K562 (cell line): ENCODE measurements around the gene ABCB10. TPM values are rescaled to one million over a fixed set of nuclear protein-coding genes. Genes with fewer than 3 reads are reported as not detected.

Experiments
- ESRRA ChIP-seq: fragments of 450-650 bp; IDR thresholded peaks from 2 replicates; pipeline ENCODE4 v1.6.1; 2014; ENCODE audit warnings: low read depth, mild to moderate bottlenecking, moderate library complexity, borderline replicate concordance
- FUS ChIP-seq: fragments of 200-400 bp; formaldehyde crosslinking; optimal IDR thresholded peaks from 2 replicates; pipeline ENCODE3; 2017; ENCODE audit warnings: low read depth, low read length
- HDAC6 ChIP-seq: IDR thresholded peaks from 2 replicates; pipeline ENCODE4 v1.6.1; 2012; ENCODE audit warnings: low read depth, mild to moderate bottlenecking, control low read depth, inconsistent platforms, low read length, moderate library complexity
- MAFG ChIP-seq: fragments of 450-650 bp; conservative IDR thresholded peaks from 2 replicates; pipeline ENCODE4 v1.6.1; 2016; ENCODE audit warnings: missing genetic modification characterization, missing compliant biosample characterization
- MEF2A ChIP-seq: IDR thresholded peaks from 2 replicates; pipeline ENCODE4 v1.6.1; 2011; ENCODE audit warnings: low read depth, mild to moderate bottlenecking, low read length, moderate library complexity; ENCODE audit not compliant: control insufficient read depth
- OTX1 ChIP-seq: fragments of 450-650 bp; formaldehyde crosslinking; IDR thresholded peaks from 2 replicates; pipeline ENCODE4 v1.4.0; 2022; ENCODE audit warnings: mild to moderate bottlenecking
- RBM22 ChIP-seq: fragments of 200-400 bp; formaldehyde crosslinking; IDR thresholded peaks from 2 replicates; pipeline ENCODE4 v1.6.1; 2018; ENCODE audit warnings: low read length, low read depth; ENCODE audit not compliant: poor library complexity, severe bottlenecking
- RFX1 ChIP-seq: fragments of 450-650 bp; IDR thresholded peaks from 2 replicates; pipeline ENCODE4 v1.6.1; 2016; ENCODE audit warnings: mild to moderate bottlenecking, moderate library complexity
- TCFL5 ChIP-seq: fragments of 250-450 bp; sonication (Bioruptor Pico); conservative IDR thresholded peaks from 2 replicates; pipeline ENCODE4 v1.6.1; 2021; ENCODE audit warnings: mild to moderate bottlenecking, moderate library complexity, matching md5 sums
- TEAD4 ChIP-seq, 2 experiments: sonication (generic) in 1 of 2; formaldehyde crosslinking in 1 of 2; IDR thresholded peaks; 2 replicates each; pipeline versions ENCODE4 v1.6.1 to v1.8.0; 2012 to 2022; ENCODE audit warnings: borderline replicate concordance in 1 of 2, inconsistent platforms in 1 of 2, low read length in 1 of 2, mild to moderate bottlenecking in 1 of 2, missing genetic modification reagents in 1 of 2
- ZNF165 ChIP-seq: fragments of 250-450 bp; sonication (Bioruptor Pico); IDR thresholded peaks from 2 replicates; pipeline ENCODE4 v1.4.0; 2020; ENCODE audit warnings: borderline replicate concordance
- ZNF384 ChIP-seq: IDR thresholded peaks from 2 replicates; pipeline ENCODE4 v1.6.1; 2012; ENCODE audit warnings: low read depth, low read length, improper control_type of control experiment
- ZNF696 ChIP-seq: fragments of 250-450 bp; sonication (Bioruptor Pico); conservative IDR thresholded peaks from 2 replicates; pipeline ENCODE4 v1.4.0; 2020; ENCODE audit warnings: mild to moderate bottlenecking, moderate library complexity
- polyA plus RNA-seq, 8 experiments: library from polyadenylated mRNA; depleted of rRNA in 4 of 8; stranded (reverse) in 5 of 8; unstranded in 3 of 8; fragments of >200 nt; fragmentation: Nextera tagmentation in 2 of 8; fragmentation: Illumina TruSeq in 1 of 8; extraction: Ambion mirVana in 2 of 8; extraction: Trizol in 1 of 8; gene quantifications; 2 replicates each; pipeline versions ENCODE4 v1.2.1 to v1.2.3, GENCODE V29; 2011 to 2014; ENCODE audit warnings: inconsistent platforms in 1 of 8, missing spikeins in 1 of 8
- total RNA-seq, 7 experiments: library from RNA; depleted of rRNA in 6 of 7; stranded (reverse); fragments of >200 nt in 6 of 7; fragmentation: Illumina TruSeq in 2 of 7; extraction: Trizol in 2 of 7; gene quantifications; 2 replicates each; pipeline versions ENCODE4 v1.2.1 to v1.2.3, GENCODE V29; 2011 to 2021; ENCODE audit warnings: low replicate concordance in 1 of 7
- TF ChIP-seq, protein P1 (sequence below), 3 experiments: fragments of 200-800 bp in 1 of 3; fragments of 250-450 bp in 1 of 3; fragments of 450-650 bp in 1 of 3; sonication (Bioruptor Pico) in 1 of 3; sonication (Bioruptor generic) in 1 of 3; formaldehyde crosslinking in 1 of 3; IDR thresholded peaks; 2 replicates each; pipeline versions ENCODE4 v1.6.1 to v1.8.0; 2016 to 2022; ENCODE audit warnings: mild to moderate bottlenecking in 2 of 3, missing genetic modification characterization in 2 of 3, missing compliant biosample characterization in 1 of 3, moderate library complexity in 1 of 3
- TF ChIP-seq, protein P2 (sequence below): fragments of 250-450 bp; sonication (Bioruptor Pico); IDR thresholded peaks from 2 replicates; pipeline ENCODE4 v1.5.0; 2021
- TF ChIP-seq, protein P3 (sequence below), 2 experiments: fragments of 450-650 bp in 1 of 2; IDR thresholded peaks; 2 replicates each; pipeline ENCODE4 v1.6.1; 2011 to 2017; ENCODE audit warnings: low read depth in 2 of 2, antibody characterized with exemption in 1 of 2, borderline replicate concordance in 1 of 2, low read length in 1 of 2, mild to moderate bottlenecking in 1 of 2, mixed read lengths in 1 of 2; ENCODE audit not compliant: control insufficient read depth in 1 of 2
- TF ChIP-seq, protein P4 (sequence below): sonication (generic); formaldehyde crosslinking; IDR thresholded peaks from 2 replicates; pipeline ENCODE4 v1.9.0; 2022; ENCODE audit warnings: mild to moderate bottlenecking, missing genetic modification reagents

ABCB10 gene
- total and polyA plus RNA-seq, 9 of the 15 experiments (the other 6 are each of a cell fraction or from before 2014, with no cell fraction given), result 12.4 to 54.8 (median 36.4) TPM

DNA sequence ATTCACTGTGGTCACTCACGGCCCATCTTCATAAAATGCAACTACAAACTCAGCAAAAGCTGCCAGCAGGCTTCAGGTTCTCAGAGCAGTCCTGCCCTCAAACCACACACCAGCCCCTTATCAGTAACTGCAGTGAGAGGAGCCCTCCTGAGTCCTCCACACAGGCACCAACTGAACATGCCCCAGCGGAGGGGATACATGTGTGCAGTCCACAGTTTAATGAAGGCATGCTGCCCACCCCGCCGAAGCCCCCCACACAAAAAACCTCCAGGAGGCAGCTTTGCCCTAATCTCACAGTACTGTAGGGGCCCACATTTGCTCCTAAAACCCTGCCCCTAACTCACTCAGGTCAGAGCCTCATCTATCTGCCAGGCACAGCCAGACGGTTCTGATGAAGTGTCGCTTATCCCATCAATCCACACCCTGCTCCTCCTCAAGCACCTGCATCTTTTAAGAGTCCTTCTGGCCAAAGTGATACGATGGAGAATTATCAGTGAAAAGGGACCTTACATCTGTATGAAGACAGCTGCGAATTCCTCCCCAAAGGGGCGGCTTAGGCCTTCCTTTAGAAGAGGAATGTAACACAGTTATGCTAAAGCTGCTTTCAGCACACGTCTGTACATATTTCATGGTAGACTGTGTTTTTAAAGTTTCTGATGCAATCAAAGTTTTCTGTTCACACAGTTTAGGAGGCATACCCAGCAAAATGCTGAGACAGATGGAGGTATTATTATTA is 3.5 kb downstream of the ABCB10 start (continued):
- TF ChIP-seq, protein P1, sequence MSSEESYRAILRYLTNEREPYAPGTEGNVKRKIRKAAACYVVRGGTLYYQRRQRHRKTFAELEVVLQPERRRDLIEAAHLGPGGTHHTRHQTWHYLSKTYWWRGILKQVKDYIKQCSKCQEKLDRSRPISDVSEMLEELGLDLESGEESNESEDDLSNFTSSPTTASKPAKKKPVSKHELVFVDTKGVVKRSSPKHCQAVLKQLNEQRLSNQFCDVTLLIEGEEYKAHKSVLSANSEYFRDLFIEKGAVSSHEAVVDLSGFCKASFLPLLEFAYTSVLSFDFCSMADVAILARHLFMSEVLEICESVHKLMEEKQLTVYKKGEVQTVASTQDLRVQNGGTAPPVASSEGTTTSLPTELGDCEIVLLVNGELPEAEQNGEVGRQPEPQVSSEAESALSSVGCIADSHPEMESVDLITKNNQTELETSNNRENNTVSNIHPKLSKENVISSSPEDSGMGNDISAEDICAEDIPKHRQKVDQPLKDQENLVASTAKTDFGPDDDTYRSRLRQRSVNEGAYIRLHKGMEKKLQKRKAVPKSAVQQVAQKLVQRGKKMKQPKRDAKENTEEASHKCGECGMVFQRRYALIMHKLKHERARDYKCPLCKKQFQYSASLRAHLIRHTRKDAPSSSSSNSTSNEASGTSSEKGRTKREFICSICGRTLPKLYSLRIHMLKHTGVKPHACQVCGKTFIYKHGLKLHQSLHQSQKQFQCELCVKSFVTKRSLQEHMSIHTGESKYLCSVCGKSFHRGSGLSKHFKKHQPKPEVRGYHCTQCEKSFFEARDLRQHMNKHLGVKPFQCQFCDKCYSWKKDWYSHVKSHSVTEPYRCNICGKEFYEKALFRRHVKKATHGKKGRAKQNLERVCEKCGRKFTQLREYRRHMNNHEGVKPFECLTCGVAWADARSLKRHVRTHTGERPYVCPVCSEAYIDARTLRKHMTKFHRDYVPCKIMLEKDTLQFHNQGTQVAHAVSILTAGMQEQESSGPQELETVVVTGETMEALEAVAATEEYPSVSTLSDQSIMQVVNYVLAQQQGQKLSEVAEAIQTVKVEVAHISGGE (CRISPR knock-in tag; IDR thresholded peaks at IDR 0.05), result peak in 1 of 3 experiments; percentile 91; a peak in 2 of 6 replicates
- TF ChIP-seq ZNF384 (peak; percentile 25; the same call in 1 of the 2 replicates), HDAC6 (no peak), ZNF165 (CRISPR knock-in tag) (no peak), FUS (no peak), TEAD4 (IDR thresholded peaks at IDR 0.05; ENCODE audit: low read length) (peak; percentile 100), TEAD4 (CRISPR knock-in tag; IDR thresholded peaks at IDR 0.05; ENCODE audit: borderline replicate concordance) (no peak), MAFG (no peak), ZNF696 (no peak), MEF2A (peak; percentile 67; the same call in 1 of the 2 replicates), RFX1 (no peak), OTX1 (CRISPR knock-in tag) (no peak), RBM22 (no peak), TCFL5 (CRISPR knock-in tag) (no peak), ESRRA (no peak)
- TF ChIP-seq, protein P2, sequence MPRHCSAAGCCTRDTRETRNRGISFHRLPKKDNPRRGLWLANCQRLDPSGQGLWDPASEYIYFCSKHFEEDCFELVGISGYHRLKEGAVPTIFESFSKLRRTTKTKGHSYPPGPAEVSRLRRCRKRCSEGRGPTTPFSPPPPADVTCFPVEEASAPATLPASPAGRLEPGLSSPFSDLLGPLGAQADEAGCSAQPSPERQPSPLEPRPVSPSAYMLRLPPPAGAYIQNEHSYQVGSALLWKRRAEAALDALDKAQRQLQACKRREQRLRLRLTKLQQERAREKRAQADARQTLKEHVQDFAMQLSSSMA, result no peak
- TF ChIP-seq, protein P3, sequence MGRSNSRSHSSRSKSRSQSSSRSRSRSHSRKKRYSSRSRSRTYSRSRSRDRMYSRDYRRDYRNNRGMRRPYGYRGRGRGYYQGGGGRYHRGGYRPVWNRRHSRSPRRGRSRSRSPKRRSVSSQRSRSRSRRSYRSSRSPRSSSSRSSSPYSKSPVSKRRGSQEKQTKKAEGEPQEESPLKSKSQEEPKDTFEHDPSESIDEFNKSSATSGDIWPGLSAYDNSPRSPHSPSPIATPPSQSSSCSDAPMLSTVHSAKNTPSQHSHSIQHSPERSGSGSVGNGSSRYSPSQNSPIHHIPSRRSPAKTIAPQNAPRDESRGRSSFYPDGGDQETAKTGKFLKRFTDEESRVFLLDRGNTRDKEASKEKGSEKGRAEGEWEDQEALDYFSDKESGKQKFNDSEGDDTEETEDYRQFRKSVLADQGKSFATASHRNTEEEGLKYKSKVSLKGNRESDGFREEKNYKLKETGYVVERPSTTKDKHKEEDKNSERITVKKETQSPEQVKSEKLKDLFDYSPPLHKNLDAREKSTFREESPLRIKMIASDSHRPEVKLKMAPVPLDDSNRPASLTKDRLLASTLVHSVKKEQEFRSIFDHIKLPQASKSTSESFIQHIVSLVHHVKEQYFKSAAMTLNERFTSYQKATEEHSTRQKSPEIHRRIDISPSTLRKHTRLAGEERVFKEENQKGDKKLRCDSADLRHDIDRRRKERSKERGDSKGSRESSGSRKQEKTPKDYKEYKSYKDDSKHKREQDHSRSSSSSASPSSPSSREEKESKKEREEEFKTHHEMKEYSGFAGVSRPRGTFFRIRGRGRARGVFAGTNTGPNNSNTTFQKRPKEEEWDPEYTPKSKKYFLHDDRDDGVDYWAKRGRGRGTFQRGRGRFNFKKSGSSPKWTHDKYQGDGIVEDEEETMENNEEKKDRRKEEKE (IDR thresholded peaks at IDR 0.05; ENCODE audit: borderline replicate concordance in 1 of 2, control insufficient read depth in 1 of 2, low read depth in 2 of 2, low read length in 1 of 2), result no peak
- TF ChIP-seq, protein P4, sequence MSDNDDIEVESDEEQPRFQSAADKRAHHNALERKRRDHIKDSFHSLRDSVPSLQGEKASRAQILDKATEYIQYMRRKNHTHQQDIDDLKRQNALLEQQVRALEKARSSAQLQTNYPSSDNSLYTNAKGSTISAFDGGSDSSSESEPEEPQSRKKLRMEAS (CRISPR knock-in tag), result peak; percentile 64
